Measurements from ENCODE around the gene AP5Z1.

AP5Z1 gene

DNA sequence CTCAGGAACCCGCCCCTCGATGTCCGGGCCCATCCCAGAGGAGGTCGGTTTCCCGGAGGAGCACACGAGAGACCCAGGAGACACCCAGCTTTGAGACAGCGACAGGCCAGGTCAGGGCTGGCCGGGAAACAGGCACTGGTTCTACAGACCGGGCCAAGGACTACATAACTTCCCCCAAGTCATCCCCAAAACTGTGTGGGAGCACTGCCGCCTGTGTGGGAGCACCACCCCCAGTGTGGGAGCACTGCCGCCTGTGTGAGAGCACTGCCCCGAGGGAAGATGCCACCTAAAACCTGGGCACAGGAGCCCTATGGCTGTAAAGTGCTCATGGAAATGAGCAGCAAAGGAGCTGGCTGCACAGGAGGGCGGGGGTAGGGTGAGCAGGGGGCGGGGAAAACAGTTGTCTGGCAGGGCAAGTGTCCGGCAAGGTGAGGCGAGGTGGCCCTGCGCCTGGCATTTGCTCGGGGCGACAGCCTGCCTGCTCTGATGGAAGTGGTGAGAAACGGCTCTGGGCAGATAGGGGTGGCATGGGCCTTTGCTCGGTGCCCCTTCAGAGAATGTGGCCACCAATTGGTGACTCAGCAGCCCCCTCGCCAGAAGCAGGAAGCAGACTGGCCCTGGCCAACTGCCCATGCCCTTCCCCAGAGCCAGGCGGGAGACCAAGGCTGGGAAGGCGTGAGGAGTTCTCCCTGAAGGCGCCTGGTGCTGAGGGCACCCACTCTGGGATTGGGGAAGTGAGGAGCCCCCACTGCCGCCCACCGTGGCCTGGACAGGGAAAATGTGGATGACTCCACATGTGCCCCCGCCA lies 60.2 kb downstream of the AP5Z1 start:
- TF ChIP-seq Cebpa-rat (IDR thresholded peaks at IDR 0.05): no peak
- H3K4me1 ChIP-seq: peaks cover 56% of the 10 kb centered on the region
- H3K27me3 ChIP-seq: no peaks in the 10 kb centered on the region
- H3K4me3 ChIP-seq: no peak overlapping the region
- no peaks in the 10 kb centered on the region for H3K9me3 ChIP-seq
- peak overlapping the region; percentile 58 for H3K27ac ChIP-seq
- H3K4me2 ChIP-seq: peak overlapping the region; percentile 86
- H3K9ac ChIP-seq: 0 out of 2 replicates have a peak overlapping the region, but pooled peaks have one; percentile 9
- H3K36me3 ChIP-seq: peaks cover 36% of the 10 kb centered on the region
- peaks cover 31% of the 10 kb centered on the region for H4K20me1 ChIP-seq

DNA sequence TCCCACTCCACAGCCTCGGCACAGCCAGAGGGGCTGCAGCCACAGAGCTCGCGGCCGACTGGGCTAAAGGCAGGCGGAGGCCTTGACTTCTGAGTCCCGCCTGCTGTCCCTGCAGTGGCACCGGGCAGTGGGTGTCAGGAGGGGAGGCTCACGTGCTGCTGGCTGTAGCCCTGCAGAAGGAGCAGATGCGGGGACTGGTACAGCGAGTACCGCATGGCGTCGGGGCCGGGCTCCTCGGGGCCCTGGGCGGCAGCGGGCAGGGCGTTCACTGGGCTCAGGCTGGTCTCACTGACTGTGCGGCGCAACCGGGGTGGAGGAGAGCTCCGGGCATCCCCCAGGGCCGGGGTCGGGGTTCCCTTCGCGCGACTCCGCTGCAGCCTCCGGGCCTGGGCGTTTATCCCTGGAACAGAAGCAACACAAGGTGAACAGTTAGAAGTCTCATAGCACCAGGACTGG lies 60.8 kb downstream of the AP5Z1 start:
- Histone ChIP-seq H3K9ac (0 out of 2 replicates have a peak overlapping the region, but pooled peaks have one; percentile 9), H3K4me2 (peak overlapping the region; percentile 86), H3K9me3 (no peaks in the 10 kb centered on the region), H4K20me1 (peaks cover 31% of the 10 kb centered on the region), H3K36me3 (peaks cover 36% of the 10 kb centered on the region), H3K4me3 (no peak overlapping the region), H3K4me1 (peaks cover 63% of the 10 kb centered on the region), H3K27ac (peak overlapping the region; percentile 58), H3K27me3 (no peaks in the 10 kb centered on the region)
- TF ChIP-seq Cebpa-rat (IDR thresholded peaks at IDR 0.05): no peak

DNA sequence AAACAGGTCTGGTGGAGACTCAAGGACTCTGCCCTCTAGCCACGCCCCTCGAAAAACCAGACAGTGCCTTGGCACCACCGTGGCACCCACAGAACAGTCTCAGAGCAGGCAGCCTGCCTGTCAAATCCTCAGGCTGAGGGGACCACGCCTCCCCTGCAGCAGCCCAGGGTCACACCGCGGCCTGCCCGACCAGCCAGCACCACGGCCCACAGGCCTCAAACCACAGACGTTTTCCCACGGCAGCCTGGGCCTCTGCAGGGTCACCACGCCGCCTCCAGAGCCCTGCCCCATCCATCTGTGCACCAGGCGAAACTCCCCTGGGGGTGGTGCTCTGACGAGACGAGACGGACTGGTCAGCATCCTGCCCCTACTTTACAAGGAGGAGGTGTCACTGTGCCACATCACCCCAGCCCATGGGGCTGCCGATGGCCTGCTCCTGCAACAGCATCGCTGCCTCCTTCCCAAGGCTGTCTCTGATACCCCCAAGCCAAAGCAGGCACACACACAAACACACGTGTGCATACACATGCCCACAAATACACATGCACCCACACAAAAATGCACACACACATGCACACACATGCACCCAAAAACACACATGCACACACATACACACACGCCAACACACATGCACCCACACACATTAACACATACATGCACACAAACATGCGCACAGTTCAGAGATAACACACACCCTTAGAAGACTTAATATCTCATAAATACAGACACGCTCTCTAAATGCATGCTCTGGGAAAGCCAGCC lies 61.8 kb downstream of the AP5Z1 start:
- Histone ChIP-seq H3K27me3 (no peaks in the 10 kb centered on the region), H3K4me1 (peaks cover 73% of the 10 kb centered on the region), H3K9me3 (no peaks in the 10 kb centered on the region), H3K36me3 (peaks cover 36% of the 10 kb centered on the region), H3K4me3 (no peak overlapping the region), H3K9ac (0 out of 2 replicates have a peak overlapping the region, but pooled peaks have one; percentile 9), H4K20me1 (peaks cover 31% of the 10 kb centered on the region), H3K4me2 (peak overlapping the region; percentile 86), H3K27ac (peak overlapping the region; percentile 48; the same call in 1 of the 2 replicates)
- no peak for TF ChIP-seq Cebpa-rat (IDR thresholded peaks at IDR 0.05)

DNA sequence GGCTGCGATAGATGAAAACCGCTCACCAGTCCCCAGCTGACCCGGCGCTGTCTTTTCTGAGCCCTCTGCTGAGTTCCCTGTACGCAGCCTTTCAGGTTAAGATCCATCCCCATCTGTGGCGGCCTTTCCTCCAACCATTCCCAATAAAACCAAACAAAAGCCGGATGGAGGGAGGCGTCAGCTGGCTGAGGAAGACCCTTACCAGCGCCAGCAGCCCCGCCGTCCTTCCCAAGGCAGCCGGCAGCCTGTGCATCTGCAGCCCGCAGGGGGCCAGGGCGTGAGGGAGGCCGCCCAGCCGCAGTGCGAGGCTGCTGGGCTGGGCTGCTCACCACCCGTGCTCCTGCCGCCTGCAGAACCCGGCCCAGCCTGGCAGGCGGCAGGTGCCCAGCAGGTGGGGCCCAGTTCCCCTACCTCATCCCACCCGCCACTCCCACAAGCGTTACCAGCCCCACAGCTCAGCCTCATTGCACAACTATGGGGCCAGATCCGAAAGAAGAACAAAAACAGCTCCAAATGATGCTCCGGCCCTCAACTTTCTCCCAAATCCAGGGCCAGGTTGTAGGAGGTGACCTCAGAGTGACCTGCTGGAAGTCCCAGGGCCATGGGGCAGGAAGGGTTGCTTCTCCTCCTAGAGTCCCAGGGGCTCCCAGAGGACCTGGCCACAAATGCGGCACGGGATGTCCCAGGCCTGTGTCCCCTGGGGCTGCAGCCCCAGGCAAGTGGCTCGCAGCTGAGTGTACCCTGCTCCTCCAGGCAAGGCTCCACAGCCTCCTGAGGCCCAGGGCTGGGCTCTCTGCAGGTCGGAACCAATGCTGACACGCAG lies 62.6 kb downstream of the AP5Z1 start:
- Histone ChIP-seq H4K20me1 (peaks cover 31% of the 10 kb centered on the region), H3K27me3 (no peaks in the 10 kb centered on the region), H3K4me2 (peak overlapping the region; percentile 86), H3K4me3 (peak overlapping the region; percentile 26; the same call in 1 of the 2 replicates), H3K27ac (peak overlapping the region; percentile 48), H3K4me1 (peaks cover 75% of the 10 kb centered on the region), H3K36me3 (peaks cover 31% of the 10 kb centered on the region), H3K9ac (no peak overlapping the region), H3K9me3 (no peaks in the 10 kb centered on the region)
- peak; percentile 74; the same call in 1 of the 2 replicates for TF ChIP-seq Cebpa-rat (IDR thresholded peaks at IDR 0.05)

DNA sequence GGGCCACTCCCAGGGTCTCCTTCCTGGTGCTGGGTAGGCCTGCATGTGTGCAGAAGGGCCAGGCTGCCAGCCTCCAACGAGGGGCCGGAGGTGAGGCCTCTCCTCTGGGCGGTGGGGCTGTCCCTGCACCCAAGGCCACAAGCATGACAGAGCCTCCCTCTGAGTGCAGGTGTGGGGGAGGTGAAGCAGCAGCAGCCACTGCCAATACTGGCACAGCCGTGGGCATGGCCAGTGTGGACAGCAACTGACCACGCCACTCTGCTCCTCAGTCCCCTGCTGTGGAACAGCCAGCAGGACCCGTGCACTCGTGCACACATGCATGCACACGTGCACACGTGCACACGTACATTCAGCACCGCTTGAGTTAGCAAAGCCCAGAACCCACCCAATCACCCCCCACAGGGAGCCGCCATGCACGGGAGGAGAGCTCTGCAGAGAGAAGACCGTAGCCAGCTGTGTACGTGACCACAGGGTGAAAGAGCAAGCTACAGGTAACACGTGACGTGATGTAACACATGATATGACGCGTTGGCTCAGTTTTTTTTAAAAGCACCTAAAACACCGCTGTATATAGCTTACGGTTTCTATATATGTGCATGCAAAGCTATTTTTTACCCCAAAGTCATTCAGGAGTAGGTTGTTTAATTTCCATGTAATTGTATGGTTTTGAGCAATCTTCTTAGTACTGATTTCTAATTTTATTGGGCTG lies 63.4 kb downstream of the AP5Z1 start:
- Histone ChIP-seq H3K4me1 (peaks cover 75% of the 10 kb centered on the region), H3K27me3 (no peaks in the 10 kb centered on the region), H3K9ac (no peak overlapping the region), H3K4me3 (peak overlapping the region; percentile 26; the same call in 1 of the 2 replicates), H3K36me3 (peaks cover 24% of the 10 kb centered on the region), H3K27ac (peak overlapping the region; percentile 48), H3K9me3 (no peaks in the 10 kb centered on the region), H3K4me2 (peak overlapping the region; percentile 86), H4K20me1 (peaks cover 31% of the 10 kb centered on the region)
- TF ChIP-seq Cebpa-rat (IDR thresholded peaks at IDR 0.05): no peak

DNA sequence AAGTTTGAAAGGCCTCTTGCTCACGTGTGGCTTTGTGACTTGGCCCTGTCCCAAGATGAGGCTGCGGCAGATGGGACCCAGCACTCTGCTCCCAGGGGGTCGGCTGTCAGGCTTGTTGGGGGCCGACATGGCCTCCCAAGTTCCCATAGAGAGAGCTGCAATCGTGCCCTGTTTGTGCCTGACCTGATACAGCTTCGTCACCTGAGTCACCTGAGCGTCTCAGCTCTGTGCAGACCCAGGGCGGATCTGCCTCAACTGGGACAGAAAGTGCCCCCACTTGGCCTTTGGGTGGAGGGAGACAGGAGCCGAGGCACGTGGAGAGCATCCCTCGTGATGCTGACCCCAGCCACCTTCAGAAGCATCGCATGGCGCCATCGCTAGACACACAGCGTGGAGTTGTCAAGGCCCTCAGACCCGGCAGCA lies 64.7 kb downstream of the AP5Z1 start:
- Histone ChIP-seq H4K20me1 (peaks cover 31% of the 10 kb centered on the region), H3K36me3 (peaks cover 10% of the 10 kb centered on the region), H3K4me2 (peak overlapping the region; percentile 86), H3K9me3 (no peaks in the 10 kb centered on the region), H3K27me3 (no peaks in the 10 kb centered on the region), H3K27ac (0 out of 2 replicates have a peak overlapping the region, but pooled peaks have one; percentile 12), H3K4me3 (no peak overlapping the region), H3K4me1 (peaks cover 80% of the 10 kb centered on the region), H3K9ac (peak overlapping the region; percentile 29; the same call in 1 of the 2 replicates)
- no peak for TF ChIP-seq Cebpa-rat (IDR thresholded peaks at IDR 0.05)
